Natural killer cell (primary cell): Measurements from ENCODE around the gene DMC1. TPM values are rescaled to one million over a fixed set of nuclear protein-coding genes. Genes with fewer than 3 reads are reported as not detected.

Source experiments
- ATAC-seq, 3 donors: fragments of 150-1000 bp in 2 of 3; fragments of 200-7000 bp in 1 of 3; cut with Tn5 transposase; 1 replicate in 1 of 3; 2 replicates in 2 of 3; pipeline ENCODE4 v1.10.0; 2021; ENCODE audit warnings: mild to moderate bottlenecking in 2 of 3, moderate library complexity in 2 of 3
- DNase-seq, 2 donors: peaks; one replicate each; pipeline versions ENCODE4 v3.0.0 to v3.0.0-alpha.2; 2013 to 2021; ENCODE audit warnings: mixed read lengths in 1 of 2
- H3K27ac ChIP-seq: one replicate; pipeline ENCODE4 v1.5.1; 2013; ENCODE audit warnings: mild to moderate bottlenecking, low read length
- H3K27me3 ChIP-seq: one replicate; pipeline ENCODE4 v1.6.1; 2013; ENCODE audit warnings: low read length; ENCODE audit not compliant: control insufficient read depth, insufficient read depth
- H3K36me3 ChIP-seq: one replicate; pipeline ENCODE4 v1.6.1; 2013; ENCODE audit warnings: low read length; ENCODE audit not compliant: control insufficient read depth, insufficient read depth
- H3K4me1 ChIP-seq: one replicate; pipeline ENCODE4 v1.6.1; 2013; ENCODE audit warnings: low read length; ENCODE audit not compliant: control insufficient read depth, insufficient read depth
- H3K4me3 ChIP-seq: one replicate; pipeline ENCODE4 v1.5.1; 2013; ENCODE audit warnings: low read length
- H3K9me3 ChIP-seq: one replicate; pipeline ENCODE4 v1.6.1; 2013; ENCODE audit warnings: low read length; ENCODE audit not compliant: control insufficient read depth, insufficient read depth
- H3K27ac Mint-ChIP-seq, 2 donors: one replicate each; pipeline ENCODE4 v1.8.0; 2022; ENCODE audit warnings: mild to moderate bottlenecking in 2 of 2, mixed read lengths in 2 of 2, moderate library complexity in 1 of 2
- H3K27me3 Mint-ChIP-seq, 2 donors: one replicate each; pipeline ENCODE4 v1.8.0; 2022; ENCODE audit warnings: low read depth in 2 of 2, mixed read lengths in 2 of 2
- H3K36me3 Mint-ChIP-seq: one replicate; pipeline ENCODE4 v1.8.0; 2022; ENCODE audit warnings: mixed read lengths
- H3K4me1 Mint-ChIP-seq, 2 donors: one replicate each; pipeline ENCODE4 v1.8.0; 2022; ENCODE audit warnings: mixed read lengths in 2 of 2
- H3K4me3 Mint-ChIP-seq: one replicate; pipeline ENCODE4 v1.8.0; 2022; ENCODE audit warnings: mild to moderate bottlenecking, moderate library complexity, mixed read lengths
- H3K9me3 Mint-ChIP-seq, 2 donors: one replicate each; pipeline ENCODE4 v1.8.0; 2022; ENCODE audit warnings: mixed read lengths in 2 of 2
- CTCF ChIP-seq: fragments of 200-600 bp; IDR thresholded peaks from one replicate; pipeline ENCODE4 v1.8.0; 2022; ENCODE audit warnings: antibody characterized with exemption
- WGBS: methylation state at CpG from one replicate; pipeline ENCODE4 v1.1.7; 2013; ENCODE audit warnings: missing lambda C conversion rate; ENCODE audit not compliant: insufficient coverage; 5-methylcytosine and 5-hydroxymethylcytosine counted together
- intact Hi-C: fragments of 100-400 bp; cut with micrococcal nuclease; formaldehyde crosslinking; loops from one replicate; pipeline ENCODE4 v1.14.2; 2022
- total RNA-seq, 4 donors: library from RNA; stranded (reverse); fragments of 120-200 nt in 1 of 4; gene quantifications; one replicate each; pipeline versions ENCODE4 v1.2.3 to v1.2.4, GENCODE V29; 2013 to 2022

Gene DMC1
- total RNA-seq, 3 donors from 2014 or later (not counting 1 experiment from before 2014, with no cell fraction given): 0.31 to 1.7 (median 0.63) TPM

- TF ChIP-seq CTCF: no peak
- Histone ChIP-seq H3K27ac (no peak overlapping the region), H3K4me3 (no peak overlapping the region), H3K27me3 (no peaks in the 10 kb centered on the region), H3K36me3 (peaks cover 85% of the 10 kb centered on the region), H3K4me1 (no peaks in the 10 kb centered on the region), H3K9me3 (no peaks in the 10 kb centered on the region)
- intact Hi-C loops: no loop called here
- H3K4me3 Mint-ChIP-seq: no peak overlapping the region
- 90% methylated on average over 1 of the region's 1 CpG for WGBS
- H3K4me1 Mint-ChIP-seq: peaks cover 25 to 31% of the 10 kb centered on the region in 2 donors
- H3K27me3 Mint-ChIP-seq: no peaks in the 10 kb centered on the region
- H3K27ac Mint-ChIP-seq: peak overlapping the region; percentile 50 to 67
- H3K36me3 Mint-ChIP-seq: peaks cover 24% of the 10 kb centered on the region
- ATAC-seq: no peak
- no peaks in the 10 kb centered on the region for H3K9me3 Mint-ChIP-seq
- DNase-seq: no peak
Measured at GRCh38 chr22:38484244-38484643, 85.7 kb downstream of the DMC1 start.

- no peak overlapping the region for H3K27ac ChIP-seq
- ATAC-seq: peak in 1 of 3 donors; percentile 25
- H3K36me3 Mint-ChIP-seq: peaks cover 24% of the 10 kb centered on the region
- no peak overlapping the region for H3K4me3 ChIP-seq
- no peaks in the 10 kb centered on the region for H3K9me3 Mint-ChIP-seq
- H3K4me1 ChIP-seq: no peaks in the 10 kb centered on the region
- no peak overlapping the region for H3K4me3 Mint-ChIP-seq
- peak overlapping the region; percentile 50 to 67 for H3K27ac Mint-ChIP-seq
- 99% methylated on average over 5 of the region's 6 CpGs for WGBS
- no peak for DNase-seq
- peaks cover 71% of the 10 kb centered on the region for H3K36me3 ChIP-seq
- H3K27me3 Mint-ChIP-seq: no peaks in the 10 kb centered on the region
- intact Hi-C loops: no loop called here
- H3K27me3 ChIP-seq: no peaks in the 10 kb centered on the region
- no peak for TF ChIP-seq CTCF
- H3K9me3 ChIP-seq: no peaks in the 10 kb centered on the region
- peaks cover 22 to 23% of the 10 kb centered on the region in 2 donors for H3K4me1 Mint-ChIP-seq
Measured at GRCh38 chr22:38482662-38483308, 87.2 kb downstream of the DMC1 start.

- ATAC-seq (no peak), DNase-seq (no peak)
- H3K4me3 ChIP-seq: no peak overlapping the region
- no peaks in the 10 kb centered on the region for H3K9me3 ChIP-seq
- no peaks in the 10 kb centered on the region for H3K9me3 Mint-ChIP-seq
- H3K27ac Mint-ChIP-seq: peak overlapping the region; percentile 50 to 67
- H3K4me1 ChIP-seq: no peaks in the 10 kb centered on the region
- intact Hi-C loops: no loop called here
- H3K27me3 ChIP-seq: no peaks in the 10 kb centered on the region
- H3K27ac ChIP-seq: no peak overlapping the region
- no peaks in the 10 kb centered on the region for H3K27me3 Mint-ChIP-seq
- H3K36me3 ChIP-seq: peaks cover 67% of the 10 kb centered on the region
- 93% methylated on average over 8 of the region's 8 CpGs for WGBS
- peaks cover 24% of the 10 kb centered on the region for H3K36me3 Mint-ChIP-seq
- no peak overlapping the region for H3K4me3 Mint-ChIP-seq
- peaks cover 22% of the 10 kb centered on the region in 2 donors for H3K4me1 Mint-ChIP-seq
- TF ChIP-seq CTCF: no peak
Measured at GRCh38 chr22:38481871-38482332, 88.1 kb downstream of the DMC1 start.
